Measurements from ENCODE around the gene MALSU1.

MALSU1 gene

GRCh38 chr7:23298885-23299769 lies at the start of gene MALSU1:
Gene MALSU1 (plus strand): TSS chr7:23299339. CDS start chr7:23299353, 14 bp downstream.
- peak; percentile 59 for DNase-seq

DNA sequence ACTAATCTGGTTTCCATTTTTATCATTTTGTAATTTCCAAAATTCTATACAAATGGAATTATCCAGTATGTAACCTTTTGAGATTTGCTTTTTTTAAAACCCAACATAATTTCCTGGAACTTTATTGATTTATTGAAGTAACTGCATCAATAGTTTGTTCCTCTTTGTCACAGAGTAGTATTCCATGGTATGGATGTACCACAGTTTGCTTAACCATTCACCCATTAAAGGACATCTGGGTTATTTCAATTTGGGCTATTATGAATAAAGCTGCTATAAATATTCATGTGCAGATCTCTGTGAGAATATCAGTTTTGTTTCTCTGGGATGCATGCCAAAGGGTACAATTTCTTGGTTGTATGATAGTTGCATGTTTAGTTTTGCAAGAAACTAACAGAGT lies 49.7 kb upstream of the MALSU1 start:
- DNase-seq: no peak

DNA sequence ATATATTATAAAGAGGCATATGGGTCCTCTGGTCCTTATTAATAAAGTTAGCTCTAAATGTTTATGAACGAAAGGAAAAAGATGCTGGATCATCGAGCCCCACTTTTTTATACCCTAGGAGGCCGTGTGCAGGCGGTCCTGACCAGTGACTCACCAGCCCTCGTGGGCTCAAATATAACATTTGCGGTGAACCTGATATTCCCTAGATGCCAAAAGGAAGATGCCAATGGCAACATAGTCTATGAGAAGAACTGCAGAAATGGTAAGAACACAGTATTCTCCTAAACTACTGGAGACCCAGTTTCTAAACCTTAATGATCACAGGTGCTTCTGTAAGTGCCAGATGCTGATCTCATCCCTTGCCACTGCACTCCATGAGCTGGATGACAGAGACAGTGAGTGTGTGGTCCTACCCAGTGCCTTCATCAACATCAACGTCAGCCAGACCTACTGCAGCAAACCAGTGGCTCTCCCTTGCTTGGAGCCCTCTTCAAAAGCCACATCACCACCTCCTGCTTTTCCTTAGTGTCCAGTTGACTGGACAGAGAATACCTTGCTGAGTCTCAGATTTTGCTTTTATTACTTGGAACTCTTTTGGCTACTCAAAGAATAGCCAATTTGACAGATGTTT lies 45.0 kb upstream of the MALSU1 start:
- no peak for DNase-seq

DNA sequence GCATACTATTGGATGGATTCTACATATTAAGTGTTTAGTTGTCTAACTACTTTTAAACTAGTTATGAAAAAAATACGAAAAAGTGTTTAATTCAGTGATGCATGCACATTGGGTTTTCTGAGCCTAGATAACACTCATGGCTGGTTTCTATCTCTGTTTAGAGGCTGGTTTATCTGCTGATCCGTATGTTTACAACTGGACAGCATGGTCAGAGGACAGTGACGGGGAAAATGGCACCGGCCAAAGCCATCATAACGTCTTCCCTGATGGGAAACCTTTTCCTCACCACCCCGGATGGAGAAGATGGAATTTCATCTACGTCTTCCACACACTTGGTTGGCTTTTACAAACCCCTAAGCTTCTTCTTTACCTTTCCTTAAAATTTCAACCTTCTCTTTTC lies 42.4 kb upstream of the MALSU1 start:
- no peak for DNase-seq

GRCh38 chr7:23260371-23260770 lies 38.8 kb upstream of the MALSU1 start:
- DNase-seq: no peak

GRCh38 chr7:23261843-23262452 lies 37.2 kb upstream of the MALSU1 start:
- peak; percentile 39 for DNase-seq

DNA sequence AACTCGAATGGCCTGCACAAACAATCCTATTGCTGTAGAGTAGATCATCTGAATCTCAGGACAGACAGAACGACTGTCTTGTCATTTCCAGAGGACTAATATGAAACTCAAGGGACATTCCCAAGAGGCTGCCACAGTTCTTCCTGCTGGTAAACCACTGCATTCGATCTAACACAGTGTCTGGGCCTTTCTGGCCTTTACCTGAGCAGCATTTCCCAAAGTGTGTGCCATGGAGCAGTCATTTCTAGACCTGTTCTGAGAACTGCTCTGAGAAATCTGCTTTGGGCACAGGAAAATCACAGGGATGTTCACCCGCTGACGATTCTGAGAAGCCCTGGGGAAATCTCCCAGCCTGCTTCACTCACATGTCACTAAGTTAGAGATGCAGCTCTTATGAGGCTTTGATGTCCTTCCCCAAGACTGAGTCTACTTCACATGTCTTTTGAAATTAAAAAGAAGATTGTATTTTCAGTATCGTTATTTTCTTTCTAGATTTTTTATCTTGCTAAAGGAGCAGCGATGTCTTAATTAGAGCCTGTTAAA lies 34.2 kb upstream of the MALSU1 start:
- no peak for DNase-seq

GRCh38 chr7:23266918-23267317 lies 32.2 kb upstream of the MALSU1 start:
- DNase-seq: no peak

- no peak for DNase-seq
These were observed 31.8 kb upstream of the MALSU1 start for GRCh38 chr7:23267357-23267756.

GRCh38 chr7:23268167-23268566 lies 31.0 kb upstream of the MALSU1 start:
- DNase-seq: no peak

- DNase-seq: no peak
These were observed 30.4 kb upstream of the MALSU1 start for GRCh38 chr7:23268746-23269145.

DNA sequence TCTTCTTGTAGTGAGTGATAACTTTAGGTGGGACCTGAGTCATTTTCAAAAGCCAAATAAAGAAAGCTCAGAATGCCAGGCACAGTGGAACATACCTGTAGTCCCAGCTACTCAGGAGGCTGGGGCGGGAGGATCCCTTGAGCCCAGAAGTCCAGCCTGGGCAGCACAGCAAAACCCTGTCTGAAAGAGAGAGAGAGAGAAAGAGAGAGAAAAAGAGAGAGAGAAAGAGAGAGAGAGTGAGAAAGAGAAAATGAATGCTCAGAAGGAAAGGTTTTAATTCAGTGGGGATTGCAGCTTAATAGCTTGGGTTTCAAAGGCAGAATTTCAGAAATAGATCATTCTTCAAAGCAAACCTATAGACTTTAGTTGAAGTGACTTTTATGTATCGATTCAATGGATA lies 26.9 kb upstream of the MALSU1 start:
- DNase-seq: no peak

DNA sequence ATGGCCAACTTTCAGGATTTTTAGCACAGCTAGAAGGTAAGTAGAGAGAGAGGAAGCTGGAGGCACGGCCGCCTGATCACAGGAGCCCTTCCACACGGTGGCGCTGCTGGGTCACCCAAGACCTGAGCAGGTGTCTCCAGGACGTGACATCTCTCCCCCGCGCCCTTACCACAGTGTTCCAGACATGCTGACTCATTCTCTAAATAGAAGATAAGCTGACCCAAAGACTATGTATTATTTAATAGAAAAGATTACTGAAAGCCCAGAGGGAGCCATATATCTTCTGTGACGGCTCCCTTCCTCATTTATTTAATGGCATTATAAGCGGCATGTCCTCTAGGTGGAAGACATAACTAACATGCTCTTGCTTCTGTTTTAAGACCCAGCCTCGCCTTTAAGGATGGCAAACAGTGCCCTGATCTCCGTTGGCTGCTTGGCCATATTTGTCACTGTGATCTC lies 26.0 kb upstream of the MALSU1 start:
- peak; percentile 35 for DNase-seq

GRCh38 chr7:23275912-23276311 lies 23.2 kb upstream of the MALSU1 start:
- DNase-seq: no peak

GRCh38 chr7:23276376-23276775 lies 22.8 kb upstream of the MALSU1 start:
- DNase-seq: no peak

DNA sequence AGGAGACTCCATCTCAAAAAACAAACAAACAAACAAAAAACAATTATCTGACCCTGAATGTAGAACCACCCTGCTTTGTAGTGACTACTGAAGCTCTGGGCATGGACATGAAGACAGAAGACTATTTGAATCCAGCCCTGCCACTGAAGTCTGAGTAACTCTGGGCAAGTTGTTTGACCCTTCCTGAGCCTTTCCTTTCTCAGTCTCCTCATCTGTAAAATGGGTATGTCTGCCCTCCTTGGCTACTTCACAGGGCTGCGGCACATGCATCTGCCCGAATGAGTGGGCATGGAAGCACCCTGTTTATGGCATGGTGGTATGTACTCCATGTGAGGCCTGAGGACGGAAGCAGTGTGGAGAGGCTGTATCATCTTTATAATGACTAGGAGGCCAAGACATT lies 22.2 kb upstream of the MALSU1 start:
- DNase-seq: no peak

- no peak for DNase-seq
These were observed 21.7 kb upstream of the MALSU1 start for GRCh38 chr7:23277359-23277989.

GRCh38 chr7:23279819-23280525 lies 19.2 kb upstream of the MALSU1 start:
- no peak for DNase-seq

- DNase-seq: no peak
These were observed 16.1 kb upstream of the MALSU1 start for GRCh38 chr7:23283086-23283485.

GRCh38 chr7:23284871-23285270 lies 14.3 kb upstream of the MALSU1 start:
- no peak for DNase-seq

GRCh38 chr7:23285657-23286646 lies 13.2 kb upstream of the MALSU1 start:
- no peak for DNase-seq
